HepG2 (cell line): ENCODE data around the gene ANKRD65. TPM values are rescaled to one million over a fixed set of nuclear protein-coding genes. Genes with fewer than 3 reads are reported as not detected.

ENCODE experiments used
- ATM ChIP-seq: fragments of 450-650 bp; IDR thresholded peaks from 2 replicates; pipeline ENCODE4 v1.7.1; 2017; ENCODE audit warnings: mild to moderate bottlenecking, borderline replicate concordance
- GLI4 ChIP-seq: sonication (generic); formaldehyde crosslinking; IDR thresholded peaks from 2 replicates; pipeline ENCODE4 v1.5.1; 2020; ENCODE audit warnings: missing genetic modification reagents, mild to moderate bottlenecking, moderate library complexity, borderline replicate concordance
- KMT2A ChIP-seq: sonication (generic); formaldehyde crosslinking; IDR thresholded peaks from 2 replicates; pipeline ENCODE4 v1.4.0; 2020; ENCODE audit warnings: missing genetic modification reagents
- MAFK ChIP-seq, 2 experiments: IDR thresholded peaks in 1 of 2; conservative IDR thresholded peaks in 1 of 2; 2 replicates each; pipeline ENCODE4 v1.6.1; 2011; ENCODE audit warnings: improper control_type of control experiment in 2 of 2, low read length in 2 of 2
- MEIS1 ChIP-seq: sonication (generic); formaldehyde crosslinking; IDR thresholded peaks from 2 replicates; pipeline ENCODE4 v1.9.0; 2021; ENCODE audit warnings: mild to moderate bottlenecking, missing genetic modification reagents, moderate library complexity, borderline replicate concordance
- MXD4 ChIP-seq: IDR thresholded peaks from 2 replicates; pipeline ENCODE4 v1.6.1; 2016; ENCODE audit warnings: mild to moderate bottlenecking, missing biosample characterization, missing genetic modification reagents
- MYC ChIP-seq: sonication (generic); formaldehyde crosslinking; IDR thresholded peaks from 2 replicates; pipeline ENCODE4 v1.9.0; 2021; ENCODE audit warnings: missing genetic modification reagents, borderline replicate concordance
- NCOA2 ChIP-seq: sonication (generic); formaldehyde crosslinking; IDR thresholded peaks from 2 replicates; pipeline ENCODE4 v1.8.0; 2022; ENCODE audit warnings: inconsistent platforms
- PITX1 ChIP-seq: sonication (generic); formaldehyde crosslinking; IDR thresholded peaks from 2 replicates; pipeline ENCODE4 v1.5.1; 2020; ENCODE audit warnings: mild to moderate bottlenecking, missing genetic modification reagents
- RAD21 ChIP-seq: fragments of 450-650 bp; formaldehyde crosslinking; IDR thresholded peaks from 2 replicates; pipeline ENCODE4 v1.5.0; 2020; ENCODE audit warnings: mild to moderate bottlenecking
- SMAD1 ChIP-seq: sonication (generic); formaldehyde crosslinking; IDR thresholded peaks from 2 replicates; pipeline ENCODE4 v1.4.0; 2020; ENCODE audit warnings: missing genetic modification reagents, low read depth, mild to moderate bottlenecking, borderline replicate concordance
- TARDBP ChIP-seq: sonication (generic); formaldehyde crosslinking; IDR thresholded peaks from 2 replicates; pipeline ENCODE4 v1.8.0; 2022; ENCODE audit warnings: mild to moderate bottlenecking, missing genetic modification reagents
- ZHX2 ChIP-seq, 2 experiments: sonication (generic) in 1 of 2; formaldehyde crosslinking in 1 of 2; IDR thresholded peaks; 2 replicates each; pipeline versions ENCODE4 v1.6.1 to v1.9.0; 2014 to 2022; ENCODE audit warnings: antibody characterized with exemption in 1 of 2, borderline replicate concordance in 1 of 2, inconsistent platforms in 1 of 2, low read depth in 1 of 2, missing genetic modification reagents in 1 of 2
- ZNF281 ChIP-seq: sonication (generic); formaldehyde crosslinking; IDR thresholded peaks from 2 replicates; pipeline ENCODE4 v1.4.0; 2020; ENCODE audit warnings: missing genetic modification reagents, borderline replicate concordance
- ZNF441 ChIP-seq: sonication (generic); formaldehyde crosslinking; IDR thresholded peaks from 2 replicates; pipeline ENCODE4 v1.7.0; 2021; ENCODE audit warnings: missing genetic modification reagents, borderline replicate concordance
- ZNF547 ChIP-seq: sonication (generic); formaldehyde crosslinking; IDR thresholded peaks from 2 replicates; pipeline ENCODE4 v1.5.1; 2020; ENCODE audit warnings: mild to moderate bottlenecking, missing genetic modification reagents
- ZNF737 ChIP-seq: sonication (generic); formaldehyde crosslinking; IDR thresholded peaks from 2 replicates; pipeline ENCODE4 v1.5.0; 2020; ENCODE audit warnings: missing genetic modification reagents, mild to moderate bottlenecking, borderline replicate concordance
- ZNF747 ChIP-seq: sonication (generic); formaldehyde crosslinking; IDR thresholded peaks from 2 replicates; pipeline ENCODE4 v1.8.1; 2023; ENCODE audit warnings: missing genetic modification reagents, mild to moderate bottlenecking, borderline replicate concordance
- ZNF776 ChIP-seq: sonication (generic); formaldehyde crosslinking; IDR thresholded peaks from 2 replicates; pipeline ENCODE4 v1.4.0; 2020; ENCODE audit warnings: mild to moderate bottlenecking, missing genetic modification reagents
- ZNF850 ChIP-seq: sonication (generic); formaldehyde crosslinking; conservative IDR thresholded peaks from 2 replicates; pipeline ENCODE4 v1.9.0; 2021; ENCODE audit warnings: mild to moderate bottlenecking, missing genetic modification reagents
- polyA plus RNA-seq, 8 experiments: library from polyadenylated mRNA; depleted of rRNA in 3 of 8; stranded (reverse) in 7 of 8; unstranded in 1 of 8; fragments of >200 nt; fragmentation: Illumina TruSeq in 4 of 8; extraction: Trizol in 4 of 8; gene quantifications; 2 replicates each; pipeline versions ENCODE4 v1.2.1 to v1.2.3, GENCODE V29; 2011 to 2016; ENCODE audit warnings: low read depth in 4 of 8, missing spikeins in 1 of 8, mixed read lengths in 1 of 8; ENCODE audit not compliant: insufficient read depth in 1 of 8
- total RNA-seq, 5 experiments: library from RNA; depleted of rRNA; stranded (reverse); fragments of >200 nt; fragmentation: Illumina TruSeq; extraction: Trizol; gene quantifications; 2 replicates each; pipeline ENCODE4 v1.2.3, GENCODE V29; 2016; ENCODE audit warnings: low read depth in 1 of 5

The ANKRD65 gene
- total and polyA plus RNA-seq, 2 of the 13 experiments (the other 11 are each of a cell fraction or from before 2014, with no cell fraction given): 12.1 to 30.1 TPM

GRCh38 chr1:1406821-1407635 lies 14.0 kb downstream of the ANKRD65 start, which contains the start of gene MRPL20 (continued):
- no peak; the same call in 1 of the 2 replicates for TF ChIP-seq ZNF281 (CRISPR knock-in tag)
- no peak for TF ChIP-seq MAFK (conservative IDR thresholded peaks at IDR 0.05 in 1 of 2, IDR thresholded peaks at IDR 0.05 in 1 of 2; ENCODE audit: low read length in 2 of 2)
- TF ChIP-seq MXD4 (CRISPR knock-in tag): peak; percentile 94
- peak; percentile 87 for TF ChIP-seq TARDBP (CRISPR knock-in tag)
- peak; percentile 89 for TF ChIP-seq MEIS1
- peak; percentile 92 for TF ChIP-seq GLI4 (CRISPR knock-in tag)
- 0 out of 2 replicates have a peak, but pooled peaks have one; percentile 22 for TF ChIP-seq ZNF850 (CRISPR knock-in tag)
- TF ChIP-seq SMAD1 (CRISPR knock-in tag): 0 out of 2 replicates have a peak, but pooled peaks have one; percentile 67
- peak; percentile 99 for TF ChIP-seq KMT2A (CRISPR knock-in tag)
- TF ChIP-seq MYC: peak; percentile 97
- TF ChIP-seq ZNF737 (CRISPR knock-in tag): no peak
- TF ChIP-seq RAD21 (CRISPR knock-in tag): peak; percentile 42; the same call in 1 of the 2 replicates
- TF ChIP-seq ZNF747: peak; percentile 81
- peak; percentile 92; the same call in 1 of the 2 replicates for TF ChIP-seq ZNF776 (CRISPR knock-in tag)
- TF ChIP-seq ZNF547 (CRISPR knock-in tag): peak; percentile 85; the same call in 1 of the 2 replicates
- peak; percentile 19; the same call in 1 of the 2 replicates for TF ChIP-seq ZNF441 (CRISPR knock-in tag)
- TF ChIP-seq PITX1 (CRISPR knock-in tag): no peak
- TF ChIP-seq NCOA2 (CRISPR knock-in tag): peak; percentile 70
- no peak for TF ChIP-seq ATM
- peak; percentile 96 for TF ChIP-seq ZHX2 (IDR thresholded peaks at IDR 0.05; ENCODE audit: low read depth)
- peak; percentile 68; the same call in 1 of the 2 replicates for TF ChIP-seq ZHX2 (CRISPR knock-in tag; IDR thresholded peaks at IDR 0.05; ENCODE audit: borderline replicate concordance)
